H1 (cell line): ENCODE results near the gene TMEM9B. TPM values are rescaled to one million over a fixed set of nuclear protein-coding genes. Genes with fewer than 3 reads are reported as not detected.

Experiments
- CTCF ChIA-PET: fragments of 300-600 bp; sonication (Branson Sonifier 250); formaldehyde crosslinking; loops from one replicate; lab custom pipeline; 2021; ENCODE audit not compliant: partially characterized antibody; lab: Charles Lee
- POLR2A ChIA-PET: fragments of 300-600 bp; sonication (Branson Sonifier 250); formaldehyde crosslinking; loops from one replicate; lab custom pipeline; 2021; ENCODE audit warnings: inconsistent platforms; ENCODE audit not compliant: partially characterized antibody; lab: Charles Lee
- DNase-seq, 2 experiments: peaks; one replicate each; pipeline versions ENCODE4 v3.0.0 to v3.0.0-alpha.2; 2010 to 2022; ENCODE audit warnings: low spot score in 2 of 2, low read depth in 1 of 2, mixed read lengths in 1 of 2
- FAIRE-seq: peaks from 2 replicates; lab custom pipeline; 2011; peaks lifted over from hg19 to GRCh38; lab: Jason Lieb, UNC
- H2AFZ ChIP-seq: 2 replicates; pipeline ENCODE4 v1.8.1; 2012; ENCODE audit warnings: low read length, inconsistent platforms
- H2AK5ac ChIP-seq: 2 replicates; pipeline ENCODE4 v1.6.1; 2013; ENCODE audit warnings: low read depth, low read length
- H2BK120ac ChIP-seq: replicated peaks from 2 replicates; pipeline ENCODE3; 2013; ENCODE audit warnings: low read depth, low read length, inconsistent platforms
- H2BK12ac ChIP-seq: 2 replicates; pipeline ENCODE4 v1.6.1; 2013; ENCODE audit warnings: low read depth, low read length
- H2BK15ac ChIP-seq: 2 replicates; pipeline ENCODE4 v1.6.1; 2013; ENCODE audit warnings: low read length
- H2BK20ac ChIP-seq: 2 replicates; pipeline ENCODE4 v1.6.1; 2013; ENCODE audit warnings: low read length
- H2BK5ac ChIP-seq: 2 replicates; pipeline ENCODE4 v1.6.1; 2013; ENCODE audit warnings: low read depth, low read length
- H3K14ac ChIP-seq: 2 replicates; pipeline ENCODE4 v1.6.1; 2013; ENCODE audit warnings: inconsistent platforms; ENCODE audit not compliant: insufficient read length
- H3K18ac ChIP-seq: 2 replicates; pipeline ENCODE4 v1.6.1; 2013; ENCODE audit warnings: low read length; ENCODE audit errors: extremely low read depth
- H3K23ac ChIP-seq: 2 replicates; pipeline ENCODE4 v1.6.1; 2013; ENCODE audit warnings: inconsistent platforms; ENCODE audit not compliant: insufficient read length
- H3K23me2 ChIP-seq: 2 replicates; pipeline ENCODE4 v1.6.1; 2013; ENCODE audit warnings: low read depth, low read length
- H3K27ac ChIP-seq: 2 replicates; pipeline ENCODE4 v1.6.1; 2011; ENCODE audit warnings: low read depth, low read length, inconsistent platforms
- H3K27me3 ChIP-seq, 4 experiments: replicated peaks in 1 of 4; 1 replicate in 1 of 4; 2 replicates in 3 of 4; pipeline versions ENCODE4 v1.6.1 to v1.8.1; 2011 to 2013; ENCODE audit warnings: low read length in 3 of 4, mild to moderate bottlenecking in 3 of 4, inconsistent platforms in 2 of 4, mixed read lengths in 2 of 4, moderate library complexity in 1 of 4; ENCODE audit not compliant: control insufficient read depth in 3 of 4, insufficient read depth in 3 of 4; ENCODE audit errors: extremely low read depth in 1 of 4
- H3K36me3 ChIP-seq, 4 experiments: 2 replicates each; pipeline versions ENCODE4 v1.6.1 to v1.8.1; 2011 to 2013; ENCODE audit warnings: mild to moderate bottlenecking in 4 of 4, low read length in 3 of 4, moderate library complexity in 2 of 4, control low read depth in 1 of 4, inconsistent platforms in 1 of 4; ENCODE audit not compliant: insufficient read depth in 4 of 4, control insufficient read depth in 2 of 4
- H3K4ac ChIP-seq: replicated peaks from 2 replicates; pipeline ENCODE3; 2013; ENCODE audit warnings: low read length, low read depth, mixed read lengths, inconsistent platforms; ENCODE audit not compliant: insufficient read length
- H3K4me1 ChIP-seq, 4 experiments: replicated peaks in 1 of 4; 1 replicate in 1 of 4; 2 replicates in 3 of 4; pipeline versions ENCODE4 v1.6.1 to v1.8.1; 2011 to 2013; ENCODE audit warnings: low read length in 3 of 4, inconsistent platforms in 2 of 4, mixed read lengths in 1 of 4; ENCODE audit not compliant: insufficient read depth in 4 of 4, control insufficient read depth in 3 of 4
- H3K4me2 ChIP-seq, 2 experiments: 2 replicates each; pipeline versions ENCODE4 v1.6.1 to v1.8.1; 2011 to 2013; ENCODE audit warnings: low read depth in 2 of 2, low read length in 2 of 2, control low read depth in 1 of 2, inconsistent platforms in 1 of 2, mild to moderate bottlenecking in 1 of 2; ENCODE audit not compliant: insufficient read depth in 1 of 2
- H3K4me3 ChIP-seq, 4 experiments: fragments of 200-600, 300-600 bp in 1 of 4; sonication (generic), shearing (Covaris generic), sonication (Bioruptor Twin) in 1 of 4; 2 replicates each; pipeline versions ENCODE4 v1.5.1 to v1.8.1; 2011 to 2016; ENCODE audit warnings: low read length in 4 of 4, low read depth in 3 of 4, control low read depth in 2 of 4, inconsistent platforms in 2 of 4, mild to moderate bottlenecking in 2 of 4, mixed read lengths in 1 of 4, moderate library complexity in 1 of 4; ENCODE audit not compliant: insufficient read depth in 2 of 4; ENCODE audit errors: extremely low read depth in 1 of 4
- H3K56ac ChIP-seq: replicated peaks from 2 replicates; pipeline ENCODE3; 2013; ENCODE audit warnings: low read depth, mild to moderate bottlenecking, mixed read lengths, low read length, inconsistent platforms; ENCODE audit not compliant: insufficient read length
- H3K79me1 ChIP-seq: 2 replicates; pipeline ENCODE4 v1.6.1; 2013; ENCODE audit warnings: low read depth, low read length, control low read depth
- H3K79me2 ChIP-seq, 2 experiments: 2 replicates each; pipeline versions ENCODE4 v1.6.1 to v1.8.1; 2012 to 2013; ENCODE audit warnings: low read length in 2 of 2, mild to moderate bottlenecking in 2 of 2, inconsistent platforms in 1 of 2; ENCODE audit not compliant: insufficient read depth in 2 of 2, control insufficient read depth in 1 of 2
- H3K9ac ChIP-seq, 4 experiments: replicated peaks in 1 of 4; 1 replicate in 1 of 4; 2 replicates in 3 of 4; pipeline versions ENCODE4 v1.6.1 to v1.8.1; 2011 to 2013; ENCODE audit warnings: low read depth in 3 of 4, low read length in 3 of 4, control low read depth in 2 of 4, mild to moderate bottlenecking in 2 of 4, moderate library complexity in 2 of 4, inconsistent platforms in 1 of 4; ENCODE audit errors: extremely low read depth in 1 of 4
- H3K9me3 ChIP-seq, 2 experiments: 2 replicates each; pipeline versions ENCODE4 v1.6.1 to v1.8.1; 2012 to 2013; ENCODE audit warnings: mild to moderate bottlenecking in 2 of 2, moderate library complexity in 2 of 2, control low read depth in 1 of 2, inconsistent platforms in 1 of 2, low read depth in 1 of 2, low read length in 1 of 2, mixed read lengths in 1 of 2; ENCODE audit not compliant: insufficient read depth in 2 of 2
- H4K20me1 ChIP-seq, 2 experiments: replicated peaks in 1 of 2; 2 replicates each; pipeline versions ENCODE3 to v1.8.1; 2011 to 2013; ENCODE audit warnings: inconsistent platforms in 2 of 2, low read length in 2 of 2, mild to moderate bottlenecking in 1 of 2; ENCODE audit not compliant: insufficient read depth in 2 of 2, control insufficient read depth in 1 of 2
- H4K5ac ChIP-seq: 2 replicates; pipeline ENCODE4 v1.6.1; 2013; ENCODE audit warnings: low read length, low read depth, mixed read lengths, inconsistent platforms; ENCODE audit not compliant: insufficient read length
- H4K8ac ChIP-seq: 2 replicates; pipeline ENCODE4 v1.8.0; 2013; ENCODE audit warnings: mild to moderate bottlenecking, moderate library complexity, low read length, inconsistent platforms; ENCODE audit not compliant: insufficient read depth; ENCODE audit errors: extremely low read depth
- H4K91ac ChIP-seq: replicated peaks from 2 replicates; pipeline ENCODE3; 2013; ENCODE audit warnings: low read length, mixed read lengths, inconsistent platforms; ENCODE audit not compliant: insufficient read length
- CBX8 ChIP-seq: fragments of 300-800, 300-1000 bp; sonication (generic); IDR thresholded peaks from 2 replicates; pipeline ENCODE4 v1.7.1; 2016; ENCODE audit warnings: low read depth, low read length, borderline replicate concordance
- CREB1 ChIP-seq: IDR thresholded peaks from 2 replicates; pipeline ENCODE4 v1.6.1; 2012; ENCODE audit warnings: inconsistent platforms
- EP300 ChIP-seq, 2 experiments: IDR thresholded peaks; 1 replicate in 1 of 2; 2 replicates in 1 of 2; pipeline ENCODE4 v1.6.1; 2011 to 2012; ENCODE audit warnings: low read depth in 2 of 2, low read length in 2 of 2, mild to moderate bottlenecking in 2 of 2, borderline replicate concordance in 1 of 2, inconsistent platforms in 1 of 2, moderate library complexity in 1 of 2
- GABPA ChIP-seq: IDR thresholded peaks from 2 replicates; pipeline ENCODE4 v1.6.1; 2011; ENCODE audit warnings: mild to moderate bottlenecking, low read length, moderate library complexity, borderline replicate concordance; ENCODE audit not compliant: insufficient read depth
- MAFK ChIP-seq: IDR thresholded peaks from 2 replicates; pipeline ENCODE4 v1.6.1; 2012; ENCODE audit warnings: low read depth, mild to moderate bottlenecking, improper control_type of control experiment, low read length
- POLR2A ChIP-seq, 2 experiments: IDR thresholded peaks; 1 replicate in 1 of 2; 2 replicates in 1 of 2; pipeline ENCODE4 v1.6.1; 2011; ENCODE audit warnings: low read depth in 2 of 2, low read length in 2 of 2, mild to moderate bottlenecking in 2 of 2; ENCODE audit errors: control extremely low read depth in 1 of 2
- RNF2 ChIP-seq: fragments of 200-900, 300-1000 bp; sonication (generic); IDR thresholded peaks from 2 replicates; pipeline ENCODE4 v1.7.1; 2016; ENCODE audit warnings: borderline replicate concordance, low read depth, mild to moderate bottlenecking, antibody characterized with exemption, low read length; ENCODE audit not compliant: poor library complexity, severe bottlenecking; ENCODE audit errors: missing control alignments
- SRF ChIP-seq: IDR thresholded peaks from 2 replicates; pipeline ENCODE4 v1.6.1; 2011; ENCODE audit warnings: mild to moderate bottlenecking, low read depth, low read length, moderate library complexity
- TAF1 ChIP-seq: IDR thresholded peaks from 2 replicates; pipeline ENCODE4 v1.6.1; 2011; ENCODE audit warnings: mild to moderate bottlenecking, low read depth, low read length
- TBP ChIP-seq: IDR thresholded peaks from 2 replicates; pipeline ENCODE4 v1.6.1; 2011; ENCODE audit warnings: low read depth, low read length, improper control_type of control experiment
- WGBS, 2 experiments: shearing (Covaris generic) in 1 of 2; methylation state at CpG; one replicate each; pipeline versions ENCODE4 v1.1.6 to v1.1.7; 2013 to 2015; ENCODE audit warnings: low lambda C conversion rate in 2 of 2, mixed read lengths in 2 of 2, inconsistent platforms in 1 of 2, low coverage in 1 of 2, missing lambda C conversion rate in 1 of 2; ENCODE audit not compliant: insufficient replicate concordance in 2 of 2, insufficient coverage in 1 of 2, insufficient read length in 1 of 2; ENCODE audit errors: extremely low coverage in 1 of 2, missing lambda C conversion rate in 1 of 2; 5-methylcytosine and 5-hydroxymethylcytosine counted together
- polyA plus RNA-seq, 7 experiments: library from polyadenylated mRNA; depleted of rRNA in 3 of 7; stranded (reverse) in 5 of 7; unstranded in 2 of 7; fragments of >200 nt in 5 of 7; fragments of 200-250 nt in 2 of 7; gene quantifications; 1 replicate in 5 of 7; 2 replicates in 1 of 7; 4 replicates in 1 of 7; pipeline versions ENCODE4 v1.2.1 to v1.2.3, GENCODE V29; 2011 to 2013; ENCODE audit warnings: missing spikeins in 2 of 7, mixed read lengths in 2 of 7
- total RNA-seq: library from RNA; stranded (reverse); fragmentation: NEBNext Ultra II Directional; extraction: Animal tissue kit (Norgen Biotek cat#: 25700); gene quantifications from 2 replicates; pipeline ENCODE4 v1.2.1, GENCODE V29; 2021
- TF ChIP-seq, protein P1 (sequence below): IDR thresholded peaks from 2 replicates; pipeline ENCODE4 v1.6.1; 2011; ENCODE audit warnings: low read length, improper control_type of control experiment

TMEM9B gene
- total and polyA plus RNA-seq, 2 of the 8 experiments (the other 6 are each of a cell fraction or from before 2014, with no cell fraction given): 8.3 to 9.4 TPM

DNA sequence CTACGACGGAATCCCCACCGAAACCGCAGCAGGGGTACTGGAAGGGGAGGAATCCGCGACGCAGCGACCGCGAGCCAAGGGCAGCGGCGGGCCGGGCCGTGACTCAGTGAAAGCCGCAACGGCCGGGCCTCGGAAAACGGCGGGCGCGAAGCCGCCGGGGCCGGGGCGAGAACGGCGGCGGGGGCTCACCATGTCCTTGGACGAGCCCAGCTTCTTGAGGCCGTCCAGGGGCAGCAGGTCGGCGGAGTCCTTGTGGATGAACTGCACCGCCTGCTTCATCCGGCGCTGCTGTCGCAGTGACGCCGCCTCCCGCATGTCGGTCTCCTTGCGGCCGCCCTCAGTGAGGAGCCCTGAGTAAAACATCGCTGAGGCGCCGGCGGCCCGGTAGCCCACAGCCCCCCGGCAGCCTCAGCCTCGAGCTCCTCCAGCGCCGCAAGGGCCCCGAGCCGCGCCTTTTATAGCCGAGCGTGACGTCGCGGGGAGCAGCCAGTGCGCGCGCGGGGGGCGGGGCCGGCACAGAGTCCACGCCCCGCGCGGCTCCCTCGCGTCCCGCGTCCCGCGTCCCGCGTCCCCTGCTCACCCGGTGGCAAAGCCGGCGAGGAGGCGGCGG, 39.4 kb upstream of the TMEM9B start, which contains the start of gene NRIP3:
TSS of gene NRIP3 (minus strand) at position 429 of the 610 bp plus-strand sequence. CDS start at position 363, 66 bp downstream.
- Histone ChIP-seq H2AFZ (peak within 1 kb of the TSS; percentile 36), H2BK120ac (no peak within 1 kb of the TSS), H2AK5ac (no peak within 1 kb of the TSS), H3K4me2 (peak within 1 kb of the TSS; percentile 81 to 84), H3K79me2 (no peaks in the 10 kb centered on the region), H2BK20ac (no peak within 1 kb of the TSS), H3K23ac (no peak within 1 kb of the TSS), H3K4ac (no peak within 1 kb of the TSS), H4K20me1 (peaks cover 2% of the 10 kb centered on the region in 2 experiments), H4K5ac (no peak within 1 kb of the TSS), H3K23me2 (peaks cover 10% of the 10 kb centered on the region; the same call in 1 of the 2 replicates), H3K56ac (no peak within 1 kb of the TSS), H2BK15ac (no peak within 1 kb of the TSS), H3K36me3 (no peaks in the 10 kb centered on the region), H4K91ac (no peak within 1 kb of the TSS), H3K4me1 (peaks cover 0 to 8% (median 6%) of the 10 kb centered on the region in 4 experiments; a peak in 6 of 7 replicates), H2BK12ac (no peak within 1 kb of the TSS), H3K4me3 (peak within 1 kb of the TSS; percentile 45 to 67 (median 48)), H2BK5ac (no peak within 1 kb of the TSS), H3K27ac (no peak within 1 kb of the TSS), H3K14ac (no peak within 1 kb of the TSS), H3K9me3 (no peaks in the 10 kb centered on the region), H3K9ac (peak within 1 kb of the TSS in 1 of 4 experiments; percentile 80; a peak in 3 of 7 replicates), H3K27me3 (peaks cover 20 to 57% (median 50%) of the 10 kb centered on the region in 4 experiments), H4K8ac (peak within 1 kb of the TSS; percentile 42; the same call in 1 of the 2 replicates), H3K18ac (no peak within 1 kb of the TSS; the same call in none of the 2 replicates), H3K79me1 (no peaks in the 10 kb centered on the region)
- FAIRE-seq (no peak), DNase-seq (peak; percentile 13 to 83)
- POLR2A ChIA-PET: interaction anchor here (0.6 to 1.4 kb wide), 4 partner anchors 12 to 452 kb away, joined by 3 to 5 read pairs (median 3); no protein-coding TSS in a partner anchor
- CTCF ChIA-PET: interaction anchor here (1.1 to 2.1 kb wide), 4 partner anchors 11 to 91 kb away, joined by 3 to 7 read pairs (median 3); no protein-coding TSS in a partner anchor
- 2% methylated on average over 64 of the region's 83 CpGs; no CpG with 5 or more reads in 1 of the 2 experiments for WGBS, 2 experiments
- TF ChIP-seq MAFK: no peak
- TF ChIP-seq POLR2A (IDR thresholded peaks at IDR 0.05; ENCODE audit: control extremely low read depth in 1 of 2, low read depth in 2 of 2, low read length in 2 of 2): peak in 1 of 2 experiments; percentile 39; a peak in 1 of 3 replicates
- no peak for TF ChIP-seq EP300 (IDR thresholded peaks at IDR 0.05; ENCODE audit: borderline replicate concordance in 1 of 2, low read depth in 2 of 2, low read length in 2 of 2)
- no peak for TF ChIP-seq RNF2
- TF ChIP-seq TBP: peak; percentile 85; the same call in 1 of the 2 replicates
- peak; percentile 60; the same call in 1 of the 2 replicates for TF ChIP-seq TAF1
- no peak for TF ChIP-seq GABPA
- peak; percentile 47; the same call in 1 of the 2 replicates for TF ChIP-seq CREB1
- TF ChIP-seq, protein P1, sequence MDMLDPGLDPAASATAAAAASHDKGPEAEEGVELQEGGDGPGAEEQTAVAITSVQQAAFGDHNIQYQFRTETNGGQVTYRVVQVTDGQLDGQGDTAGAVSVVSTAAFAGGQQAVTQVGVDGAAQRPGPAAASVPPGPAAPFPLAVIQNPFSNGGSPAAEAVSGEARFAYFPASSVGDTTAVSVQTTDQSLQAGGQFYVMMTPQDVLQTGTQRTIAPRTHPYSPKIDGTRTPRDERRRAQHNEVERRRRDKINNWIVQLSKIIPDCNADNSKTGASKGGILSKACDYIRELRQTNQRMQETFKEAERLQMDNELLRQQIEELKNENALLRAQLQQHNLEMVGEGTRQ: no peak
- TF ChIP-seq CBX8: no peak
- TF ChIP-seq SRF: no peak
